ENCODE measurements around the gene ZC3H11A.

- TF ChIP-seq CTCF (IDR thresholded peaks at IDR 0.05) (no peak), POLR2A (IDR thresholded peaks at IDR 0.05) (no peak)
Observed at GRCh38 chr1:203771901-203772301, 23.5 kb upstream of the ZC3H11A start.
